Measurements from ENCODE around the gene BHLHE41.

DNA sequence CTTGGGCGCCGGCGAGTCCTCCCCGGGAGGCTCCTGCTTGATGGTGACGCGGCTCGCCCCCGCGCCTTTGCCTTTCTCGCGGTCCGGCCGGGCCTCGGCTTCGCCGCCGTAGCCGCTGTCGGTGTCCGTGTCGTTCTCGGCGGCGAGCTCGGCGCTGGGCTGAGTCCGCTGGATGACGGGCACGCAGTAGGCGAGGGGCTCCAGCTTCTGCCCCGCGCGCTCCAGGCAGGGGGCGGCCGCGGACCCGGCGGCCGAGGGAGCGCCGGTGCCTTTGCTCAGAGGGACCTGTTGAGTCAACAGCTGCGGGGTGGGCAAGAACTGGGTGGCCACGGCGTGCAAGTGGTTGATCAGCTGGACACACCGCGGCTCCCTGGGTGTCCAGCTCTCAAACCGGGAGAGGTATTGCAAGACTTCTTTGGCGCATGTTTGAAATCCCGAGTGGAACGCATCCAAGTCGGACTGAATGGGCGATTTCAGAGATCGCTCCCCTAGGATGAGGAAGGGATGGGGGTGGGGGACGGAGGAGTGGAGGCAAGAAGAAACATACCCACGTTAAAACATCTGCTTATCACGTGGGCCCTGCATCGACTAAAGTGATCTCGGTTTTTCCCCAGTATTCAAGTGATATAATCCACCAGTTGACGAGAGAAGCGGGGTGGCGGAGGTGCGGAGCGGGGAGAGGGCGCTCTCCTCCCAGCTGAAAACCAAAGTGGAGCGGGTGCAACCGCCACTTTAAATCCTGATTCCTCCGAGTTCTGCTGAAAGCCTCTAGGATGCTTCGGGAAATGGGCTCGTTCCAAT lies 2.0 kb downstream of the BHLHE41 start:
- TF ChIP-seq, protein P1, sequence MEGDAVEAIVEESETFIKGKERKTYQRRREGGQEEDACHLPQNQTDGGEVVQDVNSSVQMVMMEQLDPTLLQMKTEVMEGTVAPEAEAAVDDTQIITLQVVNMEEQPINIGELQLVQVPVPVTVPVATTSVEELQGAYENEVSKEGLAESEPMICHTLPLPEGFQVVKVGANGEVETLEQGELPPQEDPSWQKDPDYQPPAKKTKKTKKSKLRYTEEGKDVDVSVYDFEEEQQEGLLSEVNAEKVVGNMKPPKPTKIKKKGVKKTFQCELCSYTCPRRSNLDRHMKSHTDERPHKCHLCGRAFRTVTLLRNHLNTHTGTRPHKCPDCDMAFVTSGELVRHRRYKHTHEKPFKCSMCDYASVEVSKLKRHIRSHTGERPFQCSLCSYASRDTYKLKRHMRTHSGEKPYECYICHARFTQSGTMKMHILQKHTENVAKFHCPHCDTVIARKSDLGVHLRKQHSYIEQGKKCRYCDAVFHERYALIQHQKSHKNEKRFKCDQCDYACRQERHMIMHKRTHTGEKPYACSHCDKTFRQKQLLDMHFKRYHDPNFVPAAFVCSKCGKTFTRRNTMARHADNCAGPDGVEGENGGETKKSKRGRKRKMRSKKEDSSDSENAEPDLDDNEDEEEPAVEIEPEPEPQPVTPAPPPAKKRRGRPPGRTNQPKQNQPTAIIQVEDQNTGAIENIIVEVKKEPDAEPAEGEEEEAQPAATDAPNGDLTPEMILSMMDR (conservative IDR thresholded peaks at IDR 0.05): no peak
- TF ChIP-seq ZFX (IDR thresholded peaks at IDR 0.05): no peak

All from C4-2B (cell line).